Activated T-cell treated with anti-CD3 and anti-CD28 coated beads, Interleukin-2, amount 50 U/mL, for 1 hour (primary cell): ENCODE results near the gene CRABP2.

Source experiments
- DNase-seq: peaks from one replicate; pipeline ENCODE4 v3.0.0-alpha.2; 2020

The CRABP2 gene

GRCh38 chr1:156689035-156689952 is 16.1 kb downstream of the CRABP2 start:
- DNase-seq: peak; percentile 76

- no peak for DNase-seq
Observed at GRCh38 chr1:156684227-156684782, 21.1 kb downstream of the CRABP2 start.

GRCh38 chr1:156682166-156682890 is 23.1 kb downstream of the CRABP2 start:
- DNase-seq: no peak

- no peak for DNase-seq
Observed at GRCh38 chr1:156681196-156681960, 24.0 kb downstream of the CRABP2 start.

GRCh38 chr1:156680056-156680455 is 25.3 kb downstream of the CRABP2 start:
- no peak for DNase-seq

- peak; percentile 42 for DNase-seq
Observed at GRCh38 chr1:156677616-156678596, 27.5 kb downstream of the CRABP2 start.

- DNase-seq: no peak
Observed at GRCh38 chr1:156676820-156677615, 28.4 kb downstream of the CRABP2 start, which contains the start of gene NES. NES (minus strand) TSS chr1:156677407; CDS start chr1:156677264, 143 bp downstream.

GRCh38 chr1:156676114-156676819 is 29.1 kb downstream of the CRABP2 start:
- DNase-seq: no peak

- no peak for DNase-seq
Observed at GRCh38 chr1:156675210-156676113, 29.9 kb downstream of the CRABP2 start.

GRCh38 chr1:156673387-156674121 is 31.8 kb downstream of the CRABP2 start:
- no peak for DNase-seq

GRCh38 chr1:156671804-156672203 is 33.6 kb downstream of the CRABP2 start:
- DNase-seq: no peak

- no peak for DNase-seq
Observed at GRCh38 chr1:156670791-156671190, 34.6 kb downstream of the CRABP2 start.

GRCh38 chr1:156670359-156670758 is 35.0 kb downstream of the CRABP2 start:
- DNase-seq: no peak

- no peak for DNase-seq
Observed at GRCh38 chr1:156669794-156670193, 35.6 kb downstream of the CRABP2 start.

GRCh38 chr1:156668801-156669637 is 36.4 kb downstream of the CRABP2 start:
- DNase-seq: no peak

- no peak for DNase-seq
Observed at GRCh38 chr1:156667968-156668709, 37.2 kb downstream of the CRABP2 start.

- no peak for DNase-seq
Observed at GRCh38 chr1:156667610-156667967, 37.8 kb downstream of the CRABP2 start.
